Activated naive CD8-positive, alpha-beta T cell treated with anti-CD3 and anti-CD28 coated beads, Interleukin-2, amount 10 ng/mL, durations not matched to agents 7 days and 5 days (primary cell): ENCODE data around the gene LONP2. TPM values are rescaled to one million over a fixed set of nuclear protein-coding genes. Genes with fewer than 3 reads are reported as not detected.
A peak's percentile ranks its signal among the peaks of the same experiment; 100 is the strongest.
"Not testable (repeated sequence)": the region's sequence is repeated elsewhere in the genome, so short reads cannot be mapped to it uniquely, and the experiment has no call there.

Source experiments
- ATAC-seq: fragments of 150-1000 bp; cut with Tn5 transposase; one replicate; pipeline ENCODE4 v1.10.0; 2021; ENCODE audit warnings: low read depth, moderate library complexity
- POLR2A ChIA-PET: fragments of 350-600 bp; sonication (Branson Sonifier 250); formaldehyde crosslinking; loops from one replicate; lab custom pipeline; 2021; ENCODE audit warnings: antibody characterized with exemption; lab: Charles Lee
- DNase-seq: peaks from one replicate; pipeline ENCODE4 v3.0.0; 2021
- H3K27ac Mint-ChIP-seq: one replicate; pipeline ENCODE4 v1.8.0; 2022; ENCODE audit warnings: mild to moderate bottlenecking, mixed read lengths
- H3K27me3 Mint-ChIP-seq: one replicate; pipeline ENCODE4 v1.8.0; 2022; ENCODE audit warnings: mild to moderate bottlenecking, moderate library complexity, mixed read lengths
- H3K36me3 Mint-ChIP-seq: one replicate; pipeline ENCODE4 v1.8.0; 2021; ENCODE audit warnings: mild to moderate bottlenecking, mixed read lengths
- H3K4me1 Mint-ChIP-seq: one replicate; pipeline ENCODE4 v1.8.0; 2021; ENCODE audit warnings: mixed read lengths
- H3K4me3 Mint-ChIP-seq: one replicate; pipeline ENCODE4 v1.8.0; 2022; ENCODE audit warnings: mild to moderate bottlenecking, moderate library complexity, mixed read lengths
- H3K9me3 Mint-ChIP-seq: one replicate; pipeline ENCODE4 v1.8.0; 2021; ENCODE audit warnings: mixed read lengths
- total RNA-seq, 2 experiments: library from RNA; stranded (reverse); gene quantifications; one replicate each; pipeline ENCODE4 v1.2.3, GENCODE V29; 2021

The LONP2 gene
- total RNA-seq, 2 experiments from 2014 or later, result 66.3 to 70.0 TPM

DNA sequence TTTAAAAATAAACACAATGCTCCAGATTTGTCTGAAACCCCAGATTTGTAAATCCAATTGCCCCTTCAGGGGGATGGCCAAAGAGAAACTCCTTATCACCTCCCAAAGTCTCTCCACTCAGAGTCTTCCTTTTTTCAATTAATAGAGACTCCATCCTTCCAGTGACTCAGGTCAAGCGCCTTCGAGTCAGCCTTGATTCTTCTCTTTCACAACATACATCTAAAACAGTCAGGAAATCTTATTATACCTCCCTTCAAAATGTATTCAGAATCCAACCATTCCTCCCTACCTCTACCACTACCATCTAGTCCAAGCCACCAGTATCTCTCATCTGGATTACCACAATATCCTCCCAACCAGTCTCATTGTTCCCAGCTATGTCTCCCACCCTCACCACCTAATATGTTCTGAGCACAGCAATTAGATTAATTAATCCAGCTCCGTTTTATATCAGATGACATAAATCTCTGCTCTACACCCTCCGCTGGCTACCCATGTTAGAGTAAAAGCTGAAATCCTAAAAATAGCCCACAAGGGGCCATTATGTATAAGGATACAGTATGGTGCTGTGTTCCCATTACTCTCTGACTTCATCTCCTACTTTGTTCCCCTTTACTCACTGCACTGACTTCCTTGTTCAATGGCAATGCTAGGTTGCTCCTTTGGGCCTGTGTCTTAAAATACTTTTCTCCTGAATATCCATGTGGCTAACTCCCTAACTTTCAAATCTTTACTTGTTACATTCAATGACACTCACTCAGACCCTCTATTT is 129.3 kb downstream of the LONP2 start:
- Mint-ChIP-seq H3K27me3 (no peaks in the 10 kb centered on the region), H3K9me3 (no peaks in the 10 kb centered on the region), H3K4me1 (peaks cover 13% of the 10 kb centered on the region), H3K4me3 (no peak overlapping the region), H3K36me3 (no peaks in the 10 kb centered on the region), H3K27ac (no peak overlapping the region)
- DNase-seq (no peak), ATAC-seq (no peak)
- POLR2A ChIA-PET, result interaction anchor here (2.2 kb wide), 1 partner anchor 7 kb away, joined by 5 read pairs; no protein-coding TSS in a partner anchor

GRCh38 chr16:48374255-48374654 is 130.2 kb downstream of the LONP2 start:
- DNase-seq (no peak), ATAC-seq (no peak)
- Mint-ChIP-seq H3K36me3 (no peaks in the 10 kb centered on the region), H3K27me3 (no peaks in the 10 kb centered on the region), H3K27ac (no peak overlapping the region), H3K4me1 (peaks cover 20% of the 10 kb centered on the region), H3K9me3 (no peaks in the 10 kb centered on the region), H3K4me3 (no peak overlapping the region)
- POLR2A ChIA-PET, result interaction anchor here (2.2 kb wide), 1 partner anchor 8 kb away, joined by 5 read pairs; no protein-coding TSS in a partner anchor

- DNase-seq, H3K9me3 Mint-ChIP-seq, POLR2A ChIA-PET, ATAC-seq, H3K4me3 Mint-ChIP-seq, H3K27ac Mint-ChIP-seq, H3K36me3 Mint-ChIP-seq, H3K27me3 Mint-ChIP-seq: not testable (repeated sequence)
- peaks cover 30% of the 10 kb centered on the region for H3K4me1 Mint-ChIP-seq
These were observed 133.2 kb downstream of the LONP2 start for GRCh38 chr16:48377301-48377700.

DNA sequence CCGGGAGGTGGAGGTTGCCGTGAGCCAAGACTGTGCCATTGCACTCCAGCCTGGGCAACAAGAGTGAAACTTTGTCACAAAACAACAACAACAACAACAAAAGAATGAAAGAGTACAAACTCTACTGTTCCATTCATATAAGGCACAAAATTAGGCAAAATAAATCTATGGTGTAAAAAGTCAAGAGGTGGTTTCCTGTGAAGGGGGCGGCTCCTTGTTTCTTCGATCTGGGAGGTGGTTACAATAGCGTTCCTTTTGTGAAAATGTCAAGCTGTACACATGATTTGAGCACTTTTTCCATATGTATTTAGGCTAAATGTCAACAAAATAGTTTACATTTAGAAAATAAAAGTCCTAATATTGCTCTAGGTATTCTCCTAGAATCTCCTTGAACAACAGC is 134.2 kb downstream of the LONP2 start:
- POLR2A ChIA-PET, result interaction anchor here (0.8 kb wide), 1 partner anchor 12 kb away, joined by 3 read pairs; no protein-coding TSS in a partner anchor
- Mint-ChIP-seq H3K36me3 (peaks cover 2% of the 10 kb centered on the region), H3K4me3 (peak overlapping the region; percentile 1), H3K4me1 (peaks cover 33% of the 10 kb centered on the region), H3K9me3 (no peaks in the 10 kb centered on the region), H3K27me3 (no peaks in the 10 kb centered on the region), H3K27ac (no peak overlapping the region)
- no peak for DNase-seq
- ATAC-seq, result no peak

GRCh38 chr16:48378836-48379235 is 134.7 kb downstream of the LONP2 start:
- peaks cover 3% of the 10 kb centered on the region for H3K36me3 Mint-ChIP-seq
- no peak for ATAC-seq
- no peaks in the 10 kb centered on the region for H3K9me3 Mint-ChIP-seq
- peaks cover 39% of the 10 kb centered on the region for H3K4me1 Mint-ChIP-seq
- no peak overlapping the region for H3K27ac Mint-ChIP-seq
- H3K27me3 Mint-ChIP-seq, result no peaks in the 10 kb centered on the region
- peak overlapping the region; percentile 1 for H3K4me3 Mint-ChIP-seq
- DNase-seq, result no peak
- POLR2A ChIA-PET, result interaction anchor here (0.8 kb wide), 1 partner anchor 12 kb away, joined by 3 read pairs; no protein-coding TSS in a partner anchor

- H3K27ac Mint-ChIP-seq, result no peak overlapping the region
- peaks cover 3% of the 10 kb centered on the region for H3K36me3 Mint-ChIP-seq
These were observed 137.1 kb downstream of the LONP2 start for GRCh38 chr16:48381201-48381600.

DNA sequence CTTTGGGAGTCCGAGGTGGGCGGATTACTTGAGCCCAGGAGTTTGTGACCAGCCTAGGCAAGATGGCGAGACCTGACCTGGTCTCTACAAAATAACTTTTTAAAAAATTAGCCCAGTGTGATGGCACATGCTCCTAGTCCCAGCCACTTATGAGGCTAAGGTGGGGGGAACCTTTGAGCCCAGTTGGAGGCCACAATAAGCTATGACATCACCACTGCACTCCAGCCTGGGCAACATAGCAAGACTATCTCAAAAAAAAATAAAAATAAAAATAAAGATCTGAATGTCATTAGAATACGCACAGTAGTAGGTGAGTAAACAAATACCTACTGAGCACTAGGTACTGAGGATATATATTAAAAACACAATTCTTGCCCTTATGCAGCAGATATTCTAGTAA is 138.0 kb downstream of the LONP2 start:
- Mint-ChIP-seq H3K27ac (no peak overlapping the region), H3K9me3 (no peaks in the 10 kb centered on the region), H3K4me3 (no peak overlapping the region), H3K27me3 (no peaks in the 10 kb centered on the region), H3K4me1 (peaks cover 35% of the 10 kb centered on the region), H3K36me3 (peaks cover 3% of the 10 kb centered on the region)
- ATAC-seq (no peak), DNase-seq (no peak)
- POLR2A ChIA-PET, result no interaction called here

More at GRCh38 chr16:48381201-48381600, 137.1 kb downstream of the LONP2 start:
- POLR2A ChIA-PET, result no interaction called here
- Mint-ChIP-seq H3K27me3 (no peaks in the 10 kb centered on the region), H3K4me3 (no peak overlapping the region), H3K4me1 (peaks cover 42% of the 10 kb centered on the region), H3K9me3 (no peaks in the 10 kb centered on the region)
- DNase-seq, result no peak
- ATAC-seq, result no peak

DNA sequence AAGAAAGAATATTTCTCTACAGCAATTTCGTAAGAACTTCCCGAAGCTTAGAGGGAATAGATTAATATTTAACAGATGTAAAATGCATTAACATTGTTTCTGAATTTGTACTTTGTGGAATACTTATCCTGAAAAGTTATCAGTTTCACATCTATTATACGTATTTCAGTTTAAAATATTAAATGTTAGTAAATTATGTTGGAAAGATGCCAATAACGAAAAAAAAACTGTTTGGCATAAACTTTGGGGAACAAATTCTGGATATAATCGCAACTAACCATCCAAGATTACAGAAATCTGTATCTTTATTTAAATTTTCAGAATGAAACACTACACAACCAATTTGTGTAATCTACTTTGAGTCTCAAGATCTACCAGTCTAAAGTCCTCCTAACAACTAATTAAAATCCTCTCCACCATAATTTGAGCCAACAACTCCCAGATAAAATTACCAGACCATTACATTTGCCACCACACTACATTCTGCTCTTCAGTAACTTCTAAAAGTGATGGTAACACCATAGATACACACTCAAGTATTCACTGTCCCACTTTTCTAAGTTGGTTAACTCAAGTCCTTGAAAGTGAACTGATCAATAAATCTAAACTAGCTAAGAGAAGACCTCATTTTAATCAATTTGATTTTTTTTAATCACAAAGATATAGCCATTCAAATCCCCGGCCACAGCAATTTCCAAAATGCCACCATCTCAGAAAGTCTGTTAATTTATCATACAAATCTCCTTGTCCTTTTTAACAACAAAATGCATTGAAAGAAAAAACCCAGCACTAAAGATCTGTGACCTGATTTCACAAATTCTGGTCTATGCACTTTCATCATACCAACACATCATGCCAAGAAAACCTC is 139.1 kb downstream of the LONP2 start:
- H3K27me3 Mint-ChIP-seq, result no peaks in the 10 kb centered on the region
- H3K9me3 Mint-ChIP-seq, result no peaks in the 10 kb centered on the region
- H3K4me1 Mint-ChIP-seq, result peaks cover 34% of the 10 kb centered on the region
- peak overlapping the region; percentile 95 for H3K4me3 Mint-ChIP-seq
- no peak for ATAC-seq
- DNase-seq, result no peak
- POLR2A ChIA-PET, result interaction anchor here (0.6 to 1.9 kb wide), 9 partner anchors 14 to 1660 kb away, joined by 3 to 13 read pairs (median 5); partner anchors contain the start of gene N4BP1
- H3K36me3 Mint-ChIP-seq, result peaks cover 3% of the 10 kb centered on the region
- peak overlapping the region; percentile 90 for H3K27ac Mint-ChIP-seq

DNA sequence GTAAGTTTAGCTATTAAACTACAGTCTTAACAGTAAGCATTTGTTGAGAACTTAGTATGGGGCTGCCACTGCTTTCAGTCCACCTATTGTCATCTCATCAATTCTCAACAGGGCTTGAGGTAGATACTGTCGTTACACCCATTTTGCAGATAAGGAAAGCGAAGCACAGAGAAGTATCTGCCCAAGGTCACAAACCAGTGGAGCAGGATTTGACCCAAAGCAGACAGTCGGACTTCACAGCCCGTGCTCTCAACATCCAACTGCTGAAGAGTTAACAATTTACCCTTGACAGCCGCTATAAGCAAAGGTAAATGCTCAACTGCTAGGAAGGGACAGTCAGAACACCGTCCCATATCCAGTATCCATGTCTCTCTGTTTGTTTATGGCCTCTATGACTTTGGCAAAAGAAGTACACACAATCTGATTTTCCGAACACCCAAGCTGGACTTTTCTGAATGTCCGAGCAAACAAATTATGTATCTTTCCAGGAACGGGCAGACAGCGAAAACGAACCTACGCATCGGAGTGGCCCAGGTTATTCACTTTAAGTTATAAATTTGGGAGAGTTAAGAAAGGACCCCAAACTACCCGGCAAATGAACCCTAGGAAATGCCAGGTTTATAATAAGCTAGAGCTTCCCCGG is 139.9 kb downstream of the LONP2 start:
- H3K4me1 Mint-ChIP-seq, result peaks cover 26% of the 10 kb centered on the region
- DNase-seq (no peak), ATAC-seq (no peak)
- POLR2A ChIA-PET, result interaction anchor here (0.6 to 1.9 kb wide), 11 partner anchors 9 to 1660 kb away, joined by 3 to 13 read pairs (median 4); partner anchors contain the start of gene N4BP1
- peak overlapping the region; percentile 90 for H3K27ac Mint-ChIP-seq
- no peaks in the 10 kb centered on the region for H3K27me3 Mint-ChIP-seq
- peaks cover 3% of the 10 kb centered on the region for H3K36me3 Mint-ChIP-seq
- peak overlapping the region; percentile 95 for H3K4me3 Mint-ChIP-seq
- no peaks in the 10 kb centered on the region for H3K9me3 Mint-ChIP-seq

GRCh38 chr16:48384520-48385252 is 140.6 kb downstream of the LONP2 start:
- Mint-ChIP-seq H3K4me1 (peaks cover 19% of the 10 kb centered on the region), H3K36me3 (peaks cover 3% of the 10 kb centered on the region), H3K27ac (peak overlapping the region; percentile 90), H3K27me3 (no peaks in the 10 kb centered on the region), H3K4me3 (peak overlapping the region; percentile 95), H3K9me3 (no peaks in the 10 kb centered on the region)
- ATAC-seq, result peak; percentile 58
- POLR2A ChIA-PET, result interaction anchor here (0.8 to 2.1 kb wide), 17 partner anchors 9 to 1411 kb away, joined by 3 to 27 read pairs (median 4); partner anchors contain the start of genes DNAJA2, LONP2 and N4BP1
- DNase-seq, result peak; percentile 66

GRCh38 chr16:48385253-48386150 is 141.4 kb downstream of the LONP2 start, which contains the start of gene SIAH1:
Gene SIAH1 (minus strand): TSS chr16:48385413. CDS start chr16:48362428, 22,985 bp downstream.
- H3K9me3 Mint-ChIP-seq, result no peaks in the 10 kb centered on the region

More at GRCh38 chr16:48385253-48386150, 141.4 kb downstream of the LONP2 start, which contains the start of gene SIAH1:
- Mint-ChIP-seq H3K27ac (peak within 1 kb of the TSS; percentile 90), H3K27me3 (no peaks in the 10 kb centered on the region), H3K4me3 (peak within 1 kb of the TSS; percentile 95), H3K4me1 (peaks cover 17% of the 10 kb centered on the region), H3K36me3 (peaks cover 3% of the 10 kb centered on the region)
- DNase-seq (peak; percentile 97), ATAC-seq (peak; percentile 79)
- POLR2A ChIA-PET, result interaction anchor here (0.6 to 2.1 kb wide), 14 partner anchors 8 to 1412 kb away, joined by 3 to 27 read pairs (median 4); partner anchors contain the start of genes DNAJA2 and LONP2
